ENCODE measurements around the gene LRRC59. TPM values are rescaled to one million over a fixed set of nuclear protein-coding genes. Genes with fewer than 3 reads are reported as not detected.

Gene LRRC59
- total and polyA plus RNA-seq, 2 of the 13 experiments (the other 11 are each of a cell fraction or from before 2014, with no cell fraction given) = 87.3 to 222 TPM

- TF ChIP-seq ZNF646 (CRISPR knock-in tag; IDR thresholded peaks at IDR 0.05) (peak; percentile 50; the same call in 1 of the 2 replicates), ZNF282 (IDR thresholded peaks at IDR 0.05; ENCODE audit: partially characterized antibody) (no peak), HES4 (CRISPR knock-in tag; IDR thresholded peaks at IDR 0.05; ENCODE audit: borderline replicate concordance) (peak; percentile 91), DNMT1 (CRISPR knock-in tag; IDR thresholded peaks at IDR 0.05) (no peak), CTCF (CRISPR knock-in tag; IDR thresholded peaks at IDR 0.05) (0 out of 2 replicates have a peak, but pooled peaks have one; percentile 5), ZNF704 (CRISPR knock-in tag; IDR thresholded peaks at IDR 0.05; ENCODE audit: borderline replicate concordance) (no peak; the same call in 1 of the 2 replicates), DZIP1 (CRISPR knock-in tag; IDR thresholded peaks at IDR 0.05) (no peak; the same call in 1 of the 2 replicates), TGIF2 (CRISPR knock-in tag; IDR thresholded peaks at IDR 0.05) (0 out of 2 replicates have a peak, but pooled peaks have one; percentile 41), ARID3A (IDR thresholded peaks at IDR 0.05; ENCODE audit: low read depth, low read length) (no peak), ZNF530 (CRISPR knock-in tag; IDR thresholded peaks at IDR 0.05; ENCODE audit: low read depth) (no peak), ZNF572 (CRISPR knock-in tag; IDR thresholded peaks at IDR 0.05) (peak; percentile 79; the same call in 1 of the 2 replicates), PHF8 (CRISPR knock-in tag; IDR thresholded peaks at IDR 0.05) (peak; percentile 89)
Measured at GRCh38 chr17:50345432-50346312, 51.7 kb downstream of the LRRC59 start, which contains the start of gene XYLT2 (continued).

Measured in HepG2 (cell line).